NCI-H187 (cell line): ENCODE data around the gene DHRS12.

Source experiments
- DNase-seq, 2 experiments: peaks; one replicate each; lab custom pipeline; 2025; lab: John Stamatoyannopoulos, UW

The DHRS12 gene

DNA sequence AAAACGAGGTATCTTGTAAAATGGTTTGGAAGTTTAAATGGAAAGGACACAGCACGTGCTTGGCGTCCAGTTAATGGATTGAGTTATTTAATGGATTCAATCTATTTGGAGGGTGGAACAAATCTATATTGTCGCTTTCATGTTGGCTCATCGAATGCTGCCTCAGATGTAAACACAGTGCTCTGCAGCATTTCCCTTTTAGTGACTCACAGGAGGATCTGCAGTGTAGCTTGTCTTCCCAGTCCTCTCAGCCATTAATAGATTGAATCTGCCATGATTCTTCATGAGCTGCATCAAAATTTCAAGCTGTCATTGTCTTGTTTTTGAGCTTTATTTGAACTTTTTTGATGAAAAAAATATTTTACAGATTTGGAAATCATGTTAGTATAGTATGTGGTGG, 44.7 kb downstream of the DHRS12 start:
- DNase-seq = no peak

DNA sequence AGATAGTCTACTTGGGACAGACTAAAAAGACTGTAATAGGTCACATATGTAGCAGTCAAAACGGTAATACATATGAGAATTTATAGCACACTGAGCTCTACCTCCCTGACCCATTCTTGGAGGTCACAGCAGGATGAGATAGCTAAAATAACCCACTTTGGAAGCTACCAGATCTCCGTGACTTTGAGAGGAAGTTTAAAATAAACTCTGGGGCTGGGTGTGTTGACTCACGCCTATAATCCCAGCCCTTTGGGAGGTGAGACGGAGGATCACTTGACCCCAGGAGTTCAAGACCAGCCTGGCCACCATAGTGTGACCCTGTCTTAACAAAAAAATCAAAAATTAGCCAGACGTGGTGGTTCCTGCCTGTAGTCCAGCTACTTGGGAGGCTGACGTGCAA, 45.3 kb downstream of the DHRS12 start:
- no peak for DNase-seq

GRCh38 chr13:51756651-51757050, 47.3 kb downstream of the DHRS12 start:
- DNase-seq = no peak

DNA sequence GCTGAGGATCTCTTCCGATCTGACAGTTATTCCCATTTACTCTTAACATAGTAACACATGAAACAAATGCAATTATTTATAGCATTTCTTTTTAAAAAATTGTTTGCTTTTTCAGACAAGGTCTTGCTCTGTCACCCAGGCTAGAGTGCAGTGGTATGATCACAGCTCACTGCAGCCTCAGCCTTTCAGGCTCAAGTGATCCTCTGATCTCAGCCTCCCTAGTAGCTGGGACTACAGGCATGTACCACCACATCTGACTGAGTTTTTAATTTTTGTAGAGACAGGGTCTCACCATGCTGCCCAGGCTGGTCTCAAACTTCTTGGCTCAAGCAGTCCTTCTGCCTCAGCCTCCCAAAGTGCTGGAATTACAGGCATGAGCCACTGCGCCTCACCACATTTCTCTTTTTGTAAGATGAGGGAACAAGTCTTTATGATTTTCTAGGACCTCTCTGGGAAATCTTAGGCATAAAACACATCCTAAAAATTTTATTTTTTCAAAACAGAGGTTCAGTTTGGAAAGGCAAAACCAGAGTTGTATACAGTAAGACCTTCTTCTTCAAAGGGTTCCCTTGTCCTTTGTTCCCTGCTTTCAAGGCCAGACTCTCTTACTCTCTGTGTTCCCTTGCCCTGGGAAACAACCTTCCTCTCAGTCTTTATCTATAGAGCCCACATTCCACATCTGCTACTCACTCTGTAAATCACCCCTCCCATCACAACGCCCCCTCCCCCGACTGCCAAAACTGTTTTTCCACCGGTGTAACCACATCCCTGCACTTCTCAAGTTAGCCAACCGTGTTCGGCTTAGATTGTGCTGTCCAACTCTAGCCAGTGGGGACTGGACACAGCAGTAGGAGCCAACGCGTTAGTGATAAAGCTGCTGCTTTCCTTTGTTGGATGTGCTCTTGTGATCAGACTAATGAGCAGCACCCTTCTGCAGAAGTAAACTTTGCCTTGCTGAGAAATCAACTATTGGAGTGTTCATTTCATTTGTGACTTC, 56.2 kb downstream of the DHRS12 start:
- no peak for DNase-seq

GRCh38 chr13:51746802-51747201, 57.2 kb downstream of the DHRS12 start:
- DNase-seq = no peak

- DNase-seq = no peak
These were observed 58.7 kb downstream of the DHRS12 start for GRCh38 chr13:51745243-51745642.

GRCh38 chr13:51742611-51743010, 61.4 kb downstream of the DHRS12 start:
- no peak for DNase-seq

DNA sequence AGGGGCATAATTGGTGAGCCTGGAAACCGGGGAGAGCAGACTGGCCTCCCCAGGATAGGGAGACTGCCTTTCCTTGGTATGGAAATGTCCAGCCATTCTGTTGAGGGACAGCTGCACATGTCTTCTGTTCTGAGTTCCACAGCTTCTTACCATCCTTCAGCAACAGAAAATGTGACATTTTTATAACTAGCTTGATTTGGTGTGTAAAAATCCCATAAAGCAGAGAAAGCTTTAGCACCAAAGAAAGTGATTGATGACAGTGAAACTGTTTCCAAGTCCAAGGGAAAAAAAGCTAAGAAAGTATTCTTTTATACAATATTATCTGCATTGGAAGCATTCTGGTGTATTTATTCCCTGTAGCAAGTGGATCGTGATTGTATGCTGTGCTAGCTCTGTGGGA, 61.9 kb downstream of the DHRS12 start:
- DNase-seq = no peak

DNA sequence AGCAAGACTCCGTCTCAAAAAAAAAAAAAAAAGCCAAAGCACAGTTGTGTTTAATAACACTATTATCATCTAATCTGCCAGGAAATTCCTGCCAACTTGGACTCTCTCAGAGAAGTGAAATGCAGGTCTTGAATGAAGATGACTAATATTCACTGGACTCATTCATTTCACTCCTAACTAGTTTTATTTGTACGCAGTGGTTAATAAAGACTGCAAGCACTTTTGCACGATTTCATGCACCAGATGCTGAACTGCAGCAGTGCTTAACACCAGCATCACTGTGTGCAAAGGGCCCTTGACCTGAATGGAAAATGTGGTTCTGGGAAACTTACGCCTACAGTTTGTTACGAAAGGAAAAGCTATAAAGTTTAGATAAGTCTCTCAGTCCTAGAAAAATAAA, 63.3 kb downstream of the DHRS12 start:
- no peak for DNase-seq

DNA sequence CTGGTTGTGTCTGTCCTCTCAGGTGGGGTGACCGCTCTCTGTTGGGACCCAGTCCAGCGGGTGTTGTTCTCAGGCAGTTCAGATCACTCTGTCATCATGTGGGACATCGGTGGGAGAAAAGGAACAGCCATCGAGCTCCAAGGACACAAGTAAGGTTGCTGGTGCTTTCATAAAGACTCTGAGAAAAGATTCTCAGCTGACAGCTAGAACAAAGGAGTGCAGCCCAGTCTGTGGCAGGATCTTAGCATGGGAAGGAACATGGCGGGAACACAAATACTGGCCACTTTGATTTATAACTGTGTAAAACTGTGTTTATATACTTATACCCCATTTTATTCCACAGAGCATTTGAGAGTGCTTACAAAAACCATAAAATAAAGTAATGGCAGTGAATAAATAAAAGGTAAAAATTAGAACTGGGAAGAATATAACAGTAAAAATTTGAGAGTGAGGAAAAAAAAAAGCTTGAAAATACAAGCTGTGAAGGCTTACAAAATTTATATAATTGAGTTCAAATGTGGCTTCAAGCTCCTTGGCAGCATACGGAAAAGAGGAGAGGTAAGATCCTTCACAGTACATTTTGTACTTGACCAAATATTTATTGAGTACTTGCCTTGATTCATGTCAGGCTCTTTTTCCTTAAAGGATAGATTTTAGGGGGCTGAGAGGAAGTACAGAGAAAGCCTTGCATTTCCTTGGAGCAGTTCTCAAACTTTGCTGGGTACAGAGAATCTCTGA, 64.8 kb downstream of the DHRS12 start:
- DNase-seq = no peak

DNA sequence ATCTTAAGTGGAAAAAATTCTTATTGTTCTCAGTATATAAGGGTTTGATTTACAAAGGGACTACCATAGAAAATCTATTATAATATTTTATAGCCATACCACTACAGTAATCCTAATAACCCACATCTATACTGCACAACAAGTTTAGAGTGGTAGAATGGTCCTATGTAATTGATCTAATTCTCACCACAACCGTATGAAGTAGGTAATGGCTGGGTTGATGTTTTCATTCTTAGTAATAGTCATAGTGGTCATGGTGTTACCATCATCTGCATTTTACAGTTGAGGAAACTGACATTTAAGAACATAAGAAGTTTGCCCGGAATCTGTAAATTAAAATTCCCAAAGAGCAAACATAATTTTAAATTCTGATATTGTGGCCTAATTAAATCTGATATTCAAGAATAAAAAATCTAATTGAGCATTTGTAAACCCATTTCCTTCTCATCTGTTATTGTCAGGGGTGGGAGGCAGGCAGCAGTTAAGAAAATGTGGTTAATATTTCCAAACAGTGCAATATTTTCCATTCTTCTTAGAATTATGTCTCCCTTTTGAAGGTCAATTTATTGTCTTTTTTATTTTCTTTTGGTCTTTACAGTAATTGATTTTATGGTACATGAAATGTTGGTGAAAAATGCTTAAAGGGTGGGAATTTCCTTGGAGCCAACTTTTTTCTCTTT, 65.6 kb downstream of the DHRS12 start:
- DNase-seq = no peak

DNA sequence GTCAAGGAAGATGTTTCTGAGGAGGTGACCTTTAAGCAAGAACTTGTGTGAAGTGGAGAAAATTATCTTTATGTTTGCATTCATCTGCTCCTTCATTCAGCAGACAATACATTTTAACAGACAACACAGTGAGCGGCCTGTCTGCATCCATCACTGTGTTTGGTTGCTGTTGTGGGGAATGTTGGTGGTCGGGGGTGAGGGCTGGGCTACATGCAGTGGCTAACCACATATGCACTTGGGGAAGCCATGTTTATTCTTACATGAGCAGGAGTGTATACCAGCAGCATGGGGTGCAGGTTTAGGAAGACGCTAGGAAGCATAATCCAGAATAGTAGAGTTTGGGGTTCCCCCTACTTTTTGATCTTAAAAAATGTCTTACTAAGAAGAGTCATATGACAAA, 66.4 kb downstream of the DHRS12 start:
- no peak for DNase-seq

DNA sequence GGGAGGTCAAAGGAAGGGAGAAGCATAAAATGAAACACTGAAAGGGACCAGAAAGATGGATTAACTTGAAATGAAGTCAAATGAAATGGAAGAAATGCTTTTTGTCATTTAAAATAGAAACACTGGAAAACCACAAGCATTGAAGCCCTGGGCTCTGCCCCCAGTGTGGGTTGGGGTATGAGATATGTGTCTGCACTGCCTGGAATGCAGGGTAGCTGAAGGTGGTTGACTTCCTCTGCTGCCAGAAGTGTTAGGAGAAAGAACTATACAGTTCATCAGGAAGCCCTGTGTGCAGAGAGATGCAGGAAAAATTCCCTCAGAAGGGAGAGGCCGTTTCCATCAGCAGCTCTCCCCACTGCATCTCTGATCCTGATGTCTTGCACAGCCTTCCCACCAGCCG, 69.2 kb downstream of the DHRS12 start:
- DNase-seq = no peak

GRCh38 chr13:51733374-51734298, 70.3 kb downstream of the DHRS12 start:
- no peak for DNase-seq

DNA sequence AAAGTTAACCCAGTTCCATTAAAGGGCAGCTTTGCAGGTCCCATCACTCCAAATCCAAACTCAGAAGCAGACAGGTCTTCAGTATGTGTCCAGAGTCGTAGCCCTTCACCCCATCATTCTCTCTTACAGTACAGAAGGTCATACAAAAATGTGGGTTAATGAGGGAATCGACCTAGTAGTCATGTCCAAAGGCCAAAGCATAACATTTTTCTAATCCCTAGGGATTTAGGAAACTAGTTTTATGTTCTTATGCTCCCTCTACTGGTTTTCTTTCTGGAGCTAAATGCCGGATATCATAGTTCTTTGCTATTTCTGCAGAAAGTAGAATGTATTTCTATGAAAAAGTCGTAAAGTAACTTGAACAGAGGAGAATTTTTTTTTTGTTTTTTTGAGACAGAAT, 72.2 kb downstream of the DHRS12 start:
- DNase-seq = no peak

GRCh38 chr13:51730927-51731326, 73.0 kb downstream of the DHRS12 start:
- no peak for DNase-seq

DNA sequence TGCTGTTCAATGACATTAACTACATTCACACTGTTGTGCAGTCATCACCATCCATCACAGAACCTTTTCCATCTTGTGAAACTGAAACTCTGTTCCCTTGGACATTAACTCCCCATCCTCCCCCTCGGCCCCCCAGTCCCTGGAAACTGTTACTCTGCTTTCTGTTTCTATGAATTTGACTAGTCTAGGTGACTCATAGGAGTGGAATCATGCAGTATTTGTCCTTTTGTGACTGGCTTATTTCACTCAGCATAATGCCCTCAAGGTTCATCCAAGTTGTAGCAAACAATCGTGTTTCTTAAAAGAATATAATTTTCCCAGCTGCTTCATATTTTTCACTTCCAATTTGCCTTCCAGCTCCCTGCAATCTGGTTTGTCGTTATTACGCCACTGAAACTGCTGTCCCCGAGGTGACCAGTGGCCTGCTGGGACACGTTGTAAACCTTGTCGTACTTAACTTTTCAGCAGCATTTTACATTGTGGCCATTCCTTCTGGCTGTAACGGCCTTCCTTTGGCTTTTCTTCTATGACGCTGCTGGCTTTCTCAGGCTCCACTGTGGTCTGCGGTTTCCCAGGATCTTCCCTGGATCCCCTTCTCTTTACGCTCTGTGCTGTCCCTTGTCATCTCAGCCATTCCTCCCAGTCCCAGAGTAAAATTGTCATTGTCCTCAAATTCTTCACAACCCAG, 74.0 kb downstream of the DHRS12 start:
- DNase-seq = no peak

DNA sequence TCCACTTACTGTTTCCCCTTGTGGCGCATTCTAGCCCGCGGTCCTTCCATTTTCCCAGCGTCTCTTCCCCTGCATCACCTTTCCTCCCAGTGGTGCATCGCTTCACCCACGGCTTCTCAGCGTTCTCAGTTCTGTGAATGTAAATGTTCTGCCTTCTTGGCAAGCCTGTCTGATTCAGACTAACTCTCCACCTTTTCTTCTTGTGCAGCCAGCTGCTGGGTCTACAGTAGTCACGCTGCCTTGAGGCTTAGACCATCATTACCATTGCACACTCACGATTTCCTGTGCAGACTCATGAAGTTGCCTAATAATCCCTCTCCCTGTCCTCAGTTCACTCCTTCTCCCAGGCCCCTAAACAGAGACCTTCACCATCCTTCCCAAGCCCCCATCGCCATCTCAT, 75.0 kb downstream of the DHRS12 start:
- DNase-seq = no peak

DNA sequence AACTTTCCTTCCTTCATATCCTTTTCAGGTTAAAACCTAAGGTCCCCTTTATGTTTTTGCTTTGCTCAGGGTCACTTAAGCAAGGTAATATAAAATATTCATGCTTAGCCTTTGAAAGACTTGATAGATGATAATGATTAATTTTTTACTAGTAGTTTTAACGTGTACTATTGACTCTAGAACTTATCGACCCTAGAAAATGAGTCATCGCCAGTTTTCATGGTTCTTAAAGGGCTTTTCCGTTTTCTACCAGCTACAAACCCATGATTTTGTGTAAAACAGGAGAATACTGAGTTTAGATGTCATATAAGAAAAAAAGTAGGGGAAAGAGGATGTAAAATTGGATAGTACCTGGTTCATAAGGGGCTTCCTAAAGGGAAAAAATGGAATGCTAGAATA, 75.7 kb downstream of the DHRS12 start:
- no peak for DNase-seq

GRCh38 chr13:51727634-51728274, 76.2 kb downstream of the DHRS12 start:
- no peak for DNase-seq
